Mucosa of rectum (tissue), 2 donors: ENCODE results near the gene ETV7.

Experiments
- H3K27ac ChIP-seq, 2 donors: one replicate each; pipeline ENCODE4 v1.7.0; 2013; ENCODE audit warnings: inconsistent platforms in 2 of 2, low read depth in 2 of 2, low read length in 2 of 2
- H3K27me3 ChIP-seq, 2 donors: one replicate each; pipeline ENCODE4 v1.7.0; 2013; ENCODE audit warnings: low read length in 2 of 2; ENCODE audit not compliant: control insufficient read depth in 2 of 2, insufficient read depth in 2 of 2
- H3K36me3 ChIP-seq, 2 donors: one replicate each; pipeline ENCODE4 v1.7.0; 2013; ENCODE audit warnings: low read length in 2 of 2; ENCODE audit not compliant: control insufficient read depth in 2 of 2, insufficient read depth in 2 of 2
- H3K4me1 ChIP-seq, 2 donors: one replicate each; pipeline ENCODE4 v1.7.0; 2013; ENCODE audit warnings: low read length in 2 of 2, mild to moderate bottlenecking in 1 of 2; ENCODE audit not compliant: control insufficient read depth in 2 of 2, insufficient read depth in 2 of 2
- H3K4me3 ChIP-seq, 2 donors: one replicate each; pipeline ENCODE4 v1.7.0; 2013; ENCODE audit warnings: low read length in 2 of 2
- H3K9ac ChIP-seq, 2 donors: one replicate each; pipeline ENCODE4 v1.7.0; 2013; ENCODE audit warnings: low read length in 2 of 2, low read depth in 1 of 2, mild to moderate bottlenecking in 1 of 2
- H3K9me3 ChIP-seq, 2 donors: one replicate each; pipeline ENCODE4 v1.7.0; 2013; ENCODE audit warnings: low read length in 2 of 2; ENCODE audit not compliant: control insufficient read depth in 2 of 2
- donor health status: healthy.
- donor health status: Normal muscosa, but diverticular disease.

ETV7 gene

GRCh38 chr6:36353411-36353915 lies 34.0 kb downstream of the ETV7 start:
- Histone ChIP-seq H3K36me3 (no peaks in the 10 kb centered on the region), H3K4me3 (no peak overlapping the region), H3K27me3 (no peaks in the 10 kb centered on the region)

GRCh38 chr6:36352477-36353157 lies 34.9 kb downstream of the ETV7 start:
- no peaks in the 10 kb centered on the region for H3K9me3 ChIP-seq
- no peak overlapping the region for H3K27ac ChIP-seq
- no peaks in the 10 kb centered on the region for H3K36me3 ChIP-seq
- H3K4me1 ChIP-seq, result no peaks in the 10 kb centered on the region
- H3K9ac ChIP-seq, result no peak overlapping the region
- no peak overlapping the region for H3K4me3 ChIP-seq
- H3K27me3 ChIP-seq, result no peaks in the 10 kb centered on the region

More at GRCh38 chr6:36353411-36353915, 34.0 kb downstream of the ETV7 start:
- H3K4me1 ChIP-seq, result no peaks in the 10 kb centered on the region
- H3K9me3 ChIP-seq, result no peaks in the 10 kb centered on the region
- no peak overlapping the region for H3K27ac ChIP-seq
- no peak overlapping the region for H3K9ac ChIP-seq

GRCh38 chr6:36350681-36351571 lies 36.5 kb downstream of the ETV7 start:
- no peak overlapping the region for H3K27ac ChIP-seq
- no peak overlapping the region for H3K9ac ChIP-seq
- no peak overlapping the region for H3K4me3 ChIP-seq
- H3K9me3 ChIP-seq, result no peaks in the 10 kb centered on the region
- H3K36me3 ChIP-seq, result no peaks in the 10 kb centered on the region
- no peaks in the 10 kb centered on the region for H3K4me1 ChIP-seq
- no peaks in the 10 kb centered on the region for H3K27me3 ChIP-seq

GRCh38 chr6:36350082-36350481 lies 37.4 kb downstream of the ETV7 start:
- Histone ChIP-seq H3K27me3 (no peaks in the 10 kb centered on the region), H3K27ac (no peak overlapping the region), H3K9me3 (no peaks in the 10 kb centered on the region), H3K4me3 (no peak overlapping the region), H3K9ac (no peak overlapping the region), H3K4me1 (no peaks in the 10 kb centered on the region), H3K36me3 (no peaks in the 10 kb centered on the region)

- Histone ChIP-seq H3K36me3 (no peaks in the 10 kb centered on the region), H3K9ac (no peak overlapping the region), H3K4me3 (no peak overlapping the region), H3K9me3 (no peaks in the 10 kb centered on the region), H3K27ac (no peak overlapping the region), H3K4me1 (no peaks in the 10 kb centered on the region), H3K27me3 (no peaks in the 10 kb centered on the region)
These were observed 38.2 kb downstream of the ETV7 start for GRCh38 chr6:36349240-36349639.

- Histone ChIP-seq H3K36me3 (no peaks in the 10 kb centered on the region), H3K4me1 (no peaks in the 10 kb centered on the region), H3K9ac (no peak overlapping the region), H3K27me3 (no peaks in the 10 kb centered on the region), H3K4me3 (no peak overlapping the region), H3K9me3 (no peaks in the 10 kb centered on the region), H3K27ac (no peak overlapping the region)
These were observed 39.8 kb downstream of the ETV7 start for GRCh38 chr6:36347621-36348020.

- Histone ChIP-seq H3K27me3 (no peaks in the 10 kb centered on the region), H3K36me3 (no peaks in the 10 kb centered on the region), H3K27ac (no peak overlapping the region), H3K9me3 (no peaks in the 10 kb centered on the region), H3K4me1 (no peaks in the 10 kb centered on the region), H3K4me3 (no peak overlapping the region), H3K9ac (no peak overlapping the region)
These were observed 40.8 kb downstream of the ETV7 start for GRCh38 chr6:36346486-36347273.

- Histone ChIP-seq H3K9me3 (no peaks in the 10 kb centered on the region), H3K27me3 (no peaks in the 10 kb centered on the region), H3K36me3 (no peaks in the 10 kb centered on the region), H3K27ac (no peak overlapping the region), H3K4me3 (no peak overlapping the region), H3K4me1 (peaks cover under 1% of the 10 kb centered on the region in 2 donors), H3K9ac (no peak overlapping the region)
These were observed 41.6 kb downstream of the ETV7 start for GRCh38 chr6:36345681-36346466.

GRCh38 chr6:36343109-36343680 lies 44.3 kb downstream of the ETV7 start:
- no peaks in the 10 kb centered on the region for H3K9me3 ChIP-seq
- no peak overlapping the region for H3K4me3 ChIP-seq
- H3K36me3 ChIP-seq, result no peaks in the 10 kb centered on the region
- H3K9ac ChIP-seq, result no peak overlapping the region
- no peaks in the 10 kb centered on the region for H3K27me3 ChIP-seq
- no peak overlapping the region for H3K27ac ChIP-seq
- H3K4me1 ChIP-seq, result peaks cover 18 to 27% of the 10 kb centered on the region in 2 donors
